Measurements from ENCODE around the gene SCNN1A.

- TF ChIP-seq CTCF (IDR thresholded peaks at IDR 0.05) (peak; percentile 57), EZH2 (IDR thresholded peaks at IDR 0.05; ENCODE audit: borderline replicate concordance, insufficient read depth, low read depth, low read length, poor library complexity, severe bottlenecking) (no peak)
Measured at GRCh38 chr12:6335451-6336078, 39.8 kb downstream of the SCNN1A start.

All from B cell (primary cell).